Right lobe of liver (tissue), 6 donors: ENCODE measurements around the gene LDAH. TPM values are rescaled to one million over a fixed set of nuclear protein-coding genes. Genes with fewer than 3 reads are reported as not detected.
A peak's percentile ranks its signal among the peaks of the same experiment; 100 is the strongest.

Experiments
- ATAC-seq, 4 donors: fragments of 200-7000 bp; cut with Tn5 transposase; one replicate each; pipeline ENCODE4 v1.9.1; 2020; ENCODE audit warnings: mild to moderate bottlenecking in 4 of 4, moderate library complexity in 4 of 4
- DNase-seq, 3 donors: peaks; one replicate each; pipeline ENCODE4 v3.0.0-alpha.2; 2020
- H3K27ac ChIP-seq, 3 donors: fragments of 200-600 bp; one replicate each; pipeline ENCODE4 v1.8.0; 2022
- H3K27me3 ChIP-seq, 2 donors: fragments of 200-600 bp; one replicate each; pipeline ENCODE4 v1.8.0; 2022
- H3K36me3 ChIP-seq, 4 donors: fragments of 200-600 bp; sonication (generic) in 1 of 4; one replicate each; pipeline versions ENCODE4 v1.5.1 to v1.8.0; 2017 to 2022; ENCODE audit warnings: control low read depth in 1 of 4
- H3K4me1 ChIP-seq, 4 donors: fragments of 200-600 bp; sonication (generic) in 1 of 4; one replicate each; pipeline versions ENCODE4 v1.5.1 to v1.8.0; 2017 to 2022; ENCODE audit warnings: control low read depth in 1 of 4
- H3K4me3 ChIP-seq, 3 donors: fragments of 200-600 bp; one replicate each; pipeline ENCODE4 v1.8.0; 2022
- H3K9me3 ChIP-seq, 4 donors: fragments of 200-600 bp; sonication (generic) in 1 of 4; one replicate each; pipeline versions ENCODE4 v1.5.1 to v1.8.0; 2017 to 2022; ENCODE audit warnings: control low read depth in 1 of 4
- CTCF ChIP-seq, 4 donors: fragments of 200-600 bp in 3 of 4; fragments of 450-650 bp in 1 of 4; IDR thresholded peaks; one replicate each; pipeline versions ENCODE4 v1.5.1 to v1.8.0; 2016 to 2022; ENCODE audit warnings: antibody characterized with exemption in 4 of 4, mild to moderate bottlenecking in 2 of 4
- POLR2A ChIP-seq: fragments of 450-650 bp; IDR thresholded peaks from one replicate; pipeline ENCODE4 v1.6.1; 2017; ENCODE audit warnings: antibody characterized with exemption, mild to moderate bottlenecking
- WGBS: methylation state at CpG from one replicate; pipeline ENCODE4 v1.1.6; 2018; ENCODE audit warnings: low coverage, low lambda C conversion rate; ENCODE audit not compliant: insufficient coverage; ENCODE audit errors: missing lambda C conversion rate; 5-methylcytosine and 5-hydroxymethylcytosine counted together
- intact Hi-C, 2 donors: fragments of 100-400 bp; cut with DNase I; formaldehyde crosslinking; loops; one replicate each; pipeline versions ENCODE4 v1.11.2 to v1.14.1; 2022
- total RNA-seq, 6 experiments: library from RNA; depleted of rRNA in 2 of 6; stranded (reverse); fragments of >200 nt in 2 of 6; fragmentation: NEBNext Ultra II Directional in 3 of 6; extraction: Animal tissue kit (Norgen Biotek cat#: 25700) in 3 of 6; gene quantifications; one replicate each; pipeline versions ENCODE4 v1.1.0 to v1.2.4, GENCODE V29; 2016 to 2023
- donor health status: DM: no; HTN: yes; CAD: no.
- donor health status: DM: no; HTN: no; CAD: no.
- donor health status: DM: no; HTN: no; CAD: no.
- donor health status: DM: no; HTN: yes; CAD: no.
- donor health status: DM: no; HTN: yes; CAD: no.

Gene LDAH
- total RNA-seq, 6 experiments from 2014 or later: 9.0 to 18.7 (median 14.1) TPM

- no peak for ATAC-seq
Measured at GRCh38 chr2:20668871-20669475, 153.9 kb downstream of the LDAH start.

GRCh38 chr2:20668451-20668850 lies 154.4 kb downstream of the LDAH start:
- H3K4me3 ChIP-seq: no peak overlapping the region
- 68% methylated on average over 4 of the region's 6 CpGs for WGBS
- peaks cover 0 to 1% (median 0%) of the 10 kb centered on the region in 4 donors for H3K36me3 ChIP-seq
- H3K4me1 ChIP-seq: peaks cover 0 to 11% (median 3%) of the 10 kb centered on the region in 4 donors
- no peaks in the 10 kb centered on the region for H3K27me3 ChIP-seq
- H3K27ac ChIP-seq: no peak overlapping the region
- ATAC-seq (no peak), DNase-seq (peak in 1 of 3 donors; percentile 41)
- H3K9me3 ChIP-seq: no peaks in the 10 kb centered on the region
- TF ChIP-seq POLR2A (no peak), CTCF (IDR thresholded peaks at IDR 0.05) (no peak)
- intact Hi-C loops: loop anchor here (10.0 kb wide), 2 partner anchors 86 to 296 kb away; no protein-coding TSS in a partner anchor

More at GRCh38 chr2:20668871-20669475, 153.9 kb downstream of the LDAH start:
- 71% methylated on average over 4 of the region's 8 CpGs for WGBS
- H3K9me3 ChIP-seq: no peaks in the 10 kb centered on the region
- peaks cover 0 to 11% (median 3%) of the 10 kb centered on the region in 4 donors for H3K4me1 ChIP-seq
- no peak for TF ChIP-seq POLR2A
- TF ChIP-seq CTCF (IDR thresholded peaks at IDR 0.05): no peak
- intact Hi-C loops: loop anchor here (10.0 kb wide), 2 partner anchors 86 to 296 kb away; no protein-coding TSS in a partner anchor
- no peak for DNase-seq
- no peak overlapping the region for H3K4me3 ChIP-seq
- peaks cover 0 to 1% (median 0%) of the 10 kb centered on the region in 4 donors for H3K36me3 ChIP-seq
- H3K27ac ChIP-seq: no peak overlapping the region
- no peaks in the 10 kb centered on the region for H3K27me3 ChIP-seq

GRCh38 chr2:20667531-20668401 lies 155.1 kb downstream of the LDAH start:
- WGBS: 0% methylated on average over 6 of the region's 39 CpGs
- Histone ChIP-seq H3K4me3 (peak overlapping the region; percentile 49 to 61 (median 59)), H3K27me3 (no peaks in the 10 kb centered on the region), H3K9me3 (no peaks in the 10 kb centered on the region), H3K27ac (peak overlapping the region in 2 of 3 donors; percentile 62 to 77), H3K4me1 (peaks cover 0 to 11% (median 3%) of the 10 kb centered on the region in 4 donors), H3K36me3 (peaks cover 0 to 1% (median 0%) of the 10 kb centered on the region in 4 donors)
- TF ChIP-seq POLR2A: no peak
- no peak for TF ChIP-seq CTCF (IDR thresholded peaks at IDR 0.05)
- ATAC-seq: peak; percentile 11 to 52 (median 25)
- DNase-seq: peak in 1 of 3 donors; percentile 54
- intact Hi-C loops: loop anchor here (10.0 kb wide), 2 partner anchors 87 to 297 kb away; no protein-coding TSS in a partner anchor

- WGBS: no CpG with 5 or more reads among the region's 62 CpGs
- TF ChIP-seq CTCF (IDR thresholded peaks at IDR 0.05) (peak in 1 of 4 donors; percentile 27), POLR2A (no peak)
- intact Hi-C loops: loop anchor here (10.0 kb wide), 2 partner anchors 88 to 298 kb away; no protein-coding TSS in a partner anchor
- no peaks in the 10 kb centered on the region for H3K9me3 ChIP-seq
- H3K27me3 ChIP-seq: no peaks in the 10 kb centered on the region
- DNase-seq (no peak), ATAC-seq (peak; percentile 2 to 22 (median 8))
- peak overlapping the region; percentile 53 to 61 (median 59) for H3K4me3 ChIP-seq
- peaks cover 0 to 1% (median 0%) of the 10 kb centered on the region in 4 donors for H3K36me3 ChIP-seq
- peak overlapping the region in 2 of 3 donors; percentile 62 to 77 for H3K27ac ChIP-seq
- peaks cover 0 to 11% (median 3%) of the 10 kb centered on the region in 4 donors for H3K4me1 ChIP-seq
Measured at GRCh38 chr2:20667151-20667530, 155.8 kb downstream of the LDAH start.
